PFSK-1 (cell line): ENCODE data around the gene HECTD4.

Experiments
- FOXP2 ChIP-seq: optimal IDR thresholded peaks from 2 replicates; pipeline ENCODE3; 2011; ENCODE audit warnings: borderline replicate concordance, control low read depth, inconsistent platforms; ENCODE audit not compliant: insufficient read depth; ENCODE audit errors: extremely low read length, extremely low read depth
- POLR2AphosphoS5 ChIP-seq: IDR thresholded peaks from 2 replicates; pipeline ENCODE4 v1.6.1; 2012; ENCODE audit warnings: low read depth, mild to moderate bottlenecking, control low read depth, low read length, moderate library complexity
- REST ChIP-seq, 2 experiments: IDR thresholded peaks; 2 replicates each; pipeline versions ENCODE4 v1.6.1 to v1.8.0; 2011 to 2012; ENCODE audit warnings: low read depth in 2 of 2, low read length in 2 of 2, control low read depth in 1 of 2, inconsistent platforms in 1 of 2, mild to moderate bottlenecking in 1 of 2, moderate library complexity in 1 of 2; ENCODE audit not compliant: insufficient read depth in 1 of 2
- SIN3A ChIP-seq: IDR thresholded peaks from 2 replicates; pipeline ENCODE4 v1.6.1; 2012; ENCODE audit warnings: mild to moderate bottlenecking, low read length, moderate library complexity, borderline replicate concordance; ENCODE audit not compliant: insufficient read depth
- TAF1 ChIP-seq: IDR thresholded peaks from 2 replicates; pipeline ENCODE4 v1.6.1; 2012; ENCODE audit warnings: low read length, control low read depth, borderline replicate concordance; ENCODE audit not compliant: insufficient read depth

Gene HECTD4

GRCh38 chr12:112153181-112153892 lies 228.9 kb downstream of the HECTD4 start:
- no peak for TF ChIP-seq SIN3A
- TF ChIP-seq REST (IDR thresholded peaks at IDR 0.05; ENCODE audit: insufficient read depth in 1 of 2, low read depth in 2 of 2, low read length in 2 of 2) = no peak
- no peak for TF ChIP-seq POLR2AphosphoS5
- TF ChIP-seq FOXP2 = no peak
- TF ChIP-seq TAF1 = no peak

GRCh38 chr12:112151766-112152541 lies 230.3 kb downstream of the HECTD4 start:
- no peak for TF ChIP-seq TAF1
- no peak for TF ChIP-seq FOXP2
- no peak for TF ChIP-seq POLR2AphosphoS5
- TF ChIP-seq REST (IDR thresholded peaks at IDR 0.05; ENCODE audit: insufficient read depth in 1 of 2, low read depth in 2 of 2, low read length in 2 of 2) = no peak
- no peak for TF ChIP-seq SIN3A

- TF ChIP-seq POLR2AphosphoS5 = no peak
- no peak for TF ChIP-seq REST (IDR thresholded peaks at IDR 0.05; ENCODE audit: insufficient read depth in 1 of 2, low read depth in 2 of 2, low read length in 2 of 2)
- TF ChIP-seq SIN3A = no peak
- no peak for TF ChIP-seq FOXP2
- no peak for TF ChIP-seq TAF1
Observed at GRCh38 chr12:112149596-112149995, 232.6 kb downstream of the HECTD4 start.

- TF ChIP-seq SIN3A (no peak), POLR2AphosphoS5 (no peak), REST (IDR thresholded peaks at IDR 0.05; ENCODE audit: insufficient read depth in 1 of 2, low read depth in 2 of 2, low read length in 2 of 2) (no peak), FOXP2 (no peak), TAF1 (no peak)
Observed at GRCh38 chr12:112148031-112148513, 234.2 kb downstream of the HECTD4 start.
